Motor neuron (in vitro differentiated cells): Measurements from ENCODE around the gene AASDHPPT. TPM values are rescaled to one million over a fixed set of nuclear protein-coding genes. Genes with fewer than 3 reads are reported as not detected.
"Not testable (repeated sequence)": the region's sequence is repeated elsewhere in the genome, so short reads cannot be mapped to it uniquely, and the experiment has no call there.

Experiments
- ATAC-seq, 8 experiments: fragments of 200-7000 bp; cut with Tn5 transposase; replicated peaks in 6 of 8; 2 replicates each; pipeline ENCODE4 v1.8.0; 2021; ENCODE audit warnings: mild to moderate bottlenecking in 8 of 8, moderate library complexity in 8 of 8
- H3K27ac ChIP-seq, 2 donors: fragments of 250-450 bp; sonication (Bioruptor Pico); 2 replicates each; pipeline ENCODE4 v1.9.0; 2021; ENCODE audit warnings: antibody characterized with exemption in 2 of 2, mild to moderate bottlenecking in 2 of 2, moderate library complexity in 1 of 2
- H3K4me1 ChIP-seq, 2 donors: fragments of 250-450 bp; sonication (Bioruptor Pico); replicated peaks in 1 of 2; 2 replicates each; pipeline ENCODE4 v1.6.1; 2021; ENCODE audit warnings: antibody characterized with exemption in 2 of 2, mild to moderate bottlenecking in 2 of 2, moderate library complexity in 1 of 2
- H3K4me3 ChIP-seq, 5 donors: fragments of 250-450 bp; sonication (Bioruptor Pico); 2 replicates each; pipeline ENCODE4 v1.9.0; 2021; ENCODE audit warnings: antibody characterized with exemption in 5 of 5, mild to moderate bottlenecking in 5 of 5, moderate library complexity in 4 of 5
- WGBS, 10 experiments: fragments of 450-650 bp; shearing (Covaris generic); methylation state at CpG; one replicate each; pipeline ENCODE4 v1.0.0; 2022; 5-methylcytosine and 5-hydroxymethylcytosine counted together
- in situ Hi-C, 9 experiments: fragments of 400-800 bp; cut with MboI; loops; one replicate each; pipeline ENCODE4 v1.15.0; 2021; ENCODE audit warnings: low sequenced_read_pairs in 9 of 9, low pct_unique_long_range_greater_than_20kb in 2 of 9; ENCODE audit not compliant: unreplicated experiment in 9 of 9
- total RNA-seq, 8 experiments: library from RNA; unstranded; fragments of 300-600 nt; gene quantifications; 2 replicates each; pipeline versions ENCODE4 v1.2.3 to v1.2.4, GENCODE V29; 2022

AASDHPPT gene, protein sequence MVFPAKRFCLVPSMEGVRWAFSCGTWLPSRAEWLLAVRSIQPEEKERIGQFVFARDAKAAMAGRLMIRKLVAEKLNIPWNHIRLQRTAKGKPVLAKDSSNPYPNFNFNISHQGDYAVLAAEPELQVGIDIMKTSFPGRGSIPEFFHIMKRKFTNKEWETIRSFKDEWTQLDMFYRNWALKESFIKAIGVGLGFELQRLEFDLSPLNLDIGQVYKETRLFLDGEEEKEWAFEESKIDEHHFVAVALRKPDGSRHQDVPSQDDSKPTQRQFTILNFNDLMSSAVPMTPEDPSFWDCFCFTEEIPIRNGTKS
- 10 to 100 TPM; 61.9 to 83.7 (median 77.2) TPM for total RNA-seq

DNA sequence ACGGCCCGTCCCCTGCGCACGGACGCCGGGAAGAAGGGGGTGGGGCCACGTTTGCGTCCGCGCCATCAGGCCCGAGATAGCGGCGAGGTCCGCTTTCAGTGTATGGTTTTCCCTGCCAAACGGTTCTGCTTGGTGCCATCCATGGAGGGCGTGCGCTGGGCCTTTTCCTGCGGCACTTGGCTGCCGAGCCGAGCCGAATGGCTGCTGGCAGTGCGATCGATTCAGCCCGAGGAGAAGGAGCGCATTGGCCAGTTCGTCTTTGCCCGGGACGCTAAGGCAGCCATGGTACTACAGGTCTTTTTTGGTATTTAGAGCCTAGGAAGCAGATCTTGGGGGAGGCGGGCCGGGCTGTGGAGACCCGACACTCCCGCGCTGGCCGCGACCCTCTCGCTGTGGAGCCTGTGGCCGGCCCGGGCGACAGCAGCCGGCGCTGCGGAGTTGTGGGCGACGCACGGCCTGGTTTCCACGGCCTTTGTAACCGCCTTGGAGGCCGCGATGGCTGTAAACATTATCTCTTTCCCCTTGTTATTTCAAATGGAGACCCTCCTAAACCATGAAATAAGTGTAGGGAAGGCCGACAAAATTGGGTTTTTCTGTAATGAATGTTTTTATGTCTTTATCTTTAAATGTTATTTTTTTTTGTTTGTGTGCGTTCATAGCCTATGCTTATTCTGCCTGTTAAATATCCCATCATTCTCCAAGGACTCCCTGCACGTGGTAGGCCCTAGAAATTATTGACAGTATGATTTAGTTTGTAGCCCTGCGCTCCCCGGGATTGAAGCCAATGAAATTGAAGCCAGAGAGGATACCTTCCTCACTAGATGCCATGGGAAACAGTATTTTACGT, at the start of gene AASDHPPT:
Gene AASDHPPT (plus strand): TSS at position 54 of the 847 bp plus-strand sequence. CDS start 49 bp downstream, at position 103.
- WGBS, 10 experiments, result 0 to 6% (median 0%) methylated on average over 1 to 15 of the region's 55 CpGs
- ATAC-seq, result peak; percentile 11 to 24 (median 17)
- H3K4me1 ChIP-seq, result peaks cover 11 to 49% of the 10 kb centered on the region in 2 donors
- H3K4me3 ChIP-seq, result peak within 1 kb of the TSS; percentile 63 to 81 (median 72)
- H3K27ac ChIP-seq, result peak within 1 kb of the TSS; percentile 92 to 96
- in situ Hi-C loops, result no loop called here

DNA sequence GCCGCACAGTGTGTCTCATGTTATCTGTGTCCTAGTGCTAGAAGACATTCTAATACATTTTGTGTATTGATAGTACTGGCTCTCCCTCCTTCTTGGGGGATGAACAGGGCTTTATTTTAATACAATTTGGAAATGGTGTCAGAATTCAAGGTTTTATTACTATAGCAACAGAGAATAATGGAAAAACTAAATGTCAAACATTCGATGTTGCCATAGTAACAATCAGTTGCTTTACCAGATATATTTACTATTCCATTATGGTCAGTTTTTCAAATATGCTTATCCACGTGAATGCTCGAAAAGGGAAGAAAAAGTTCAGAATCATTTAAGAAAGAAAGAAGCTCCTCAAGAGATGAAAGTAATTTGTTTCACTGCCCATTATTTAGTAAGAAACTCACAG, 46.9 kb upstream of the AASDHPPT start:
- H3K4me3 ChIP-seq, result no peak overlapping the region
- H3K4me1 ChIP-seq, result no peaks in the 10 kb centered on the region
- no peak overlapping the region for H3K27ac ChIP-seq
- in situ Hi-C loops, result no loop called here
- no peak for ATAC-seq
- WGBS, 10 experiments, result 40 to 91% (median 64%) methylated on average over 2 to 4 of the region's 4 CpGs; no CpG with 5 or more reads in 1 of the 10 experiments

DNA sequence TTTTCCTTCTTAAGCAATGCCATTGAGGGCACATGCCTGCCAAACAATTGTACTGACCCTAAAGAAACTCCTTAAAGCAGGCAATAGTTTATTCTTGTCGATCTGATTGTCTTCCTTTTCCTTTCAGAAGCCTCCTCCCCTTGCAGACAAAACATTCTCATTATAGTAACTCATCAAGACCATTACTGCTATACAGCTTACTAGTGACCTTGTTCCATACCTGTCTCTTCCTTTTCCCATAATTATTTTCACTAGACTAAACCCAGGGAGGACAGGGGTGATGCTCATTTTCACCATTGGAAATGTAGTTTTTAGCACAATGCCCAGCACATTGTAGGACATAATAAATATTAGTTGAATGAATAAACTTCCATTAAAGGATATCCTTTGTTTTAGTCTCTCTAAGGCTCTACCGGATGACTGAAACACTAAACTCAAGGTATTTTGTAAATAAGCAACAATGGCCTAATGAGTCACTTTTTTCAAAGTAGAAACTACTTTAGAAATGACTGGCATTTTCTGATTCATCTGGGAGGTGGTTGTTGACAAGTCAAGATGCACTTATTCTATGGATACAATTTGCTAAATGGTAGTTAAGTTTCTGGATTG, 46.2 kb upstream of the AASDHPPT start:
- ATAC-seq, result peak in 2 of 8 experiments; percentile 32 to 45
- Histone ChIP-seq H3K4me3 (no peak overlapping the region), H3K4me1 (no peaks in the 10 kb centered on the region), H3K27ac (no peak overlapping the region)
- in situ Hi-C loops, result no loop called here
- 25 to 80% (median 48%) methylated on average over 1 to 2 of the region's 2 CpGs for WGBS, 10 experiments

DNA sequence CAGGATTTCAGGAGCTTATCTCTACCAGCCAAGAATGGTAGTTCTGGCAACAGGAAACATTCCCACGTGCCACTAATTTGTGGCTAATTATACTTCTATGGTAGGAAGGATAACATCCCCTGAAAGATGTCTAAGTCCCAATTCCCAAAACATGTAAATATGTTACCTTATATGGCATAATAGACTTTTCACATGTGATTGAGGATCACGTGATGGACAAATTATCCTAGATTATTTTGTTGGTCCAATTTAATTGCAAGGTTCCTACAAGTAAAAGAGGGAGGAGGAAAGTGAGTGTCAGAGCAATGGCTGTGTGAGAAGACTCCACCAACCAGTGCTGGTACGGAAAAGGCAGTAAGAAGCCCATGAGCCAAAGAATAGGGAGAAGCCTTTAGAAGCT, 45.5 kb upstream of the AASDHPPT start:
- ATAC-seq, result no peak
- 29 to 100% (median 88%) methylated on average over 2 to 3 of the region's 3 CpGs; no CpG with 5 or more reads in 2 of the 10 experiments for WGBS, 10 experiments
- H3K27ac ChIP-seq, result no peak overlapping the region
- H3K4me3 ChIP-seq, result no peak overlapping the region
- H3K4me1 ChIP-seq, result no peaks in the 10 kb centered on the region
- in situ Hi-C loops, result no loop called here

DNA sequence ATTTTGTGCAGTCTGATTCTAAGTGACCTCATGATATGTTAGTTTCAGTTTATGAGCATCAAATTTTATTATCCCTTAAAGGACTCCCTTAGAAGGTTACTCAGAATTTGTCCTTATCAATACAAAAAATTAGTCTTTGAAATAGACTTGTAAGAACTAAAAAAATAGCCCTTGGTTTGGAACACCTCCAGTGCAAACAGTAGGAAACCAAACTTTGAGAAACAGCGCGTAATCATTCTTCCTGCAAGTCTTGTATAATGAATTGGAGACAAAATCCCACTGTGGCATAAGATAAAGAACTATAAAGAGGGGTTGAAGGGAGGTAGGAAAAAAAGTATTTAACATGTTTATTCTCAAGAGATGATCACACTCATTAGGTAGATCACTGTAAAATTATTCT, 44.6 kb upstream of the AASDHPPT start:
- H3K4me3 ChIP-seq, result no peak overlapping the region
- in situ Hi-C loops, result no loop called here
- H3K27ac ChIP-seq, result no peak overlapping the region
- ATAC-seq, result no peak
- WGBS, 10 experiments, result 86 to 100% (median 94%) methylated on average over 2 of the region's 2 CpGs; no CpG with 5 or more reads in 2 of the 10 experiments
- no peaks in the 10 kb centered on the region for H3K4me1 ChIP-seq

DNA sequence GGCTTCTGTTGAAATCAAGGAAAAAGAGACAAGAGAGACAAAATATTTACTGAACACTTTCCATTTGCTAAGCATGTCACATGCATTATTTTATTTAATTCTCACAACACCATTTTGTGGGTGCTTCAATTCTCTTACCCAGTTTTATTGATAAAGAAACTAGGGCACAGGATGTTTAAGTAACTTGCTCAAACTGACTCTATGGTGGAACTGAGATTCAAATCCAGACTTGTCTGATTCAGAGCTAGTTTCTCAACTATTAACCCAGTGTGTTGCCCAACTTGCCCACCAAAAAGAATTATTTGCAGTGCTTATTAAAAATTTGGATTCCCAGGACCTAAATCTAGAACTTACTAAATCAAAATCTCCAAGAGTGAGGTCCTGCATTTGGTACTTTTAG, 33.9 kb upstream of the AASDHPPT start:
- ATAC-seq, result no peak
- no peak overlapping the region for H3K27ac ChIP-seq
- in situ Hi-C loops, result no loop called here
- no peak overlapping the region for H3K4me3 ChIP-seq
- no peaks in the 10 kb centered on the region for H3K4me1 ChIP-seq

DNA sequence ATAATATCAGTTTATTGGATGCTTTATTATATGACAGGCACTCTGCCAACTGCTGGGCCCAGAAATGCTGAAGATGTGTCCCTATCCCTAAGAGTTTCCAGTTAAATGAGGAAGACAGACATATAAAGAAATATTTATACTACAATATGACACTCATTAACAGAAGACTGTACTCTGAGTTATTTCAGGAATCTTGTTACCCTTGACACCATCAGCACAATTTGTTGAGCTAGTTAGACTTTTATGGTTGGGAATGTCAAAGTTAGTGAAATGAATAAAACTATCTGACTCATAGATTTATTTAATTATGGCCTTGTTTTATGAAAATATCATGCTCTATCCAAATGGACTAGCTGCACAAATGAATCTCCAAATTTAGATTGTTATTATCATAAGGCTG, 29.8 kb upstream of the AASDHPPT start:
- in situ Hi-C loops, result no loop called here
- H3K4me3 ChIP-seq, result no peak overlapping the region
- H3K4me1 ChIP-seq, result peaks cover 0 to 3% of the 10 kb centered on the region in 2 donors
- ATAC-seq, result no peak
- no peak overlapping the region for H3K27ac ChIP-seq

DNA sequence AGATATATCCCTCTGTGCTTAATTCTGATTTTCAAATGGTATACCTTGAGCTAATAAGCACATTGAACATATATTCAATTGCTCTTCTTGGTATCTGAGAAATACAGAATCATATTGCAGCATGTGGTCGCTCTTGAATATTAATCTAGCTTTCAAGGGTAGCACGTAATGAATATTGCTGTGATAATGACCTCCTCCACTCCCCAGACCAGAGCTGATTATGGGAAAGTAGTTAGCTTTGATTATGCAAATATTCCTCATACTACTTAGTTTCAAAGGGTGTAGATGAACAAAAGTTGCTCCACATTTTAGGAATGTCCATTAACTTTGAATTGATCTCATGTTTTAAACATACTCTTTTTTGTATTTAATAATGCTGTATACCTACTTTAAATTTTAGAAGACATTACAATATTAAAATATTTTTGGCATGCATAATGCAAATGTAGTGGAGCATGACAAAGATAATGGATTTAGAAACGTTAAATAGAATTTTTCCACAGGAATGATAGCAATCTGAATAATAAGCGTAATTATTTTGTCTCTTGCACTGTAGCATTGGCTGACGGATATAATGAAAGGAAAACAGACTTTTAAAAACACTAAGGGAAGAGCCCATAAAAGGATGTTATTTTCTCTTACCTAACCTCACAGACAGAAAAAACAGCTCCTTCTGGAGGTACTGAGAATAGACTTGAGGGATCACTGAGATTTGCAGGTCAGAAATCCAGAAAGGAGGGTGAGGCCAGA, 27.6 kb upstream of the AASDHPPT start:
- Histone ChIP-seq H3K4me1 (peaks cover 0 to 3% of the 10 kb centered on the region in 2 donors), H3K4me3 (no peak overlapping the region), H3K27ac (no peak overlapping the region)
- ATAC-seq, result peak in 3 of 8 experiments; percentile 72 to 86 (median 76)
- in situ Hi-C loops, result no loop called here
- WGBS, 10 experiments, result 0 to 96% (median 80%) methylated on average over 3 to 5 of the region's 5 CpGs

DNA sequence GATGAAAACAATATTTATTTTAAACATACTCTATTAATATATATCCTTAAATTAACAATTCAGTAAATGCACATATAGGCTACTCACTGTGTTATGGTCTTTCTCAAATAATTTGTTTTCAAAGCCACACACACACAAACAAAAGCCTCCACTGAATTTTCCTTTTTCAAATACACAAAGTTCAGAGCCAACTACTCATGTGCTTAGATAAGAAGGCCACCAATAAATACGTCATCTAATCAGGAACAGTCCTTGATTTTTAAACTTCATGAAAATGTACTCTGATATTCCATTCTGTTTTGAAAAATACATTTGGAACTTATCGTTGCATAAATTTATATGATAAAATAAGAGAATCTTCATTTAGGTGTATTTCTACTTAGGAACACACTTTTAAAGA, 26.4 kb upstream of the AASDHPPT start:
- 0 to 100% (median 89%) methylated on average over 1 to 2 of the region's 2 CpGs for WGBS, 10 experiments
- in situ Hi-C loops, result no loop called here
- Histone ChIP-seq H3K27ac (no peak overlapping the region), H3K4me1 (peaks cover 0 to 3% of the 10 kb centered on the region in 2 donors), H3K4me3 (no peak overlapping the region)
- ATAC-seq, result no peak

DNA sequence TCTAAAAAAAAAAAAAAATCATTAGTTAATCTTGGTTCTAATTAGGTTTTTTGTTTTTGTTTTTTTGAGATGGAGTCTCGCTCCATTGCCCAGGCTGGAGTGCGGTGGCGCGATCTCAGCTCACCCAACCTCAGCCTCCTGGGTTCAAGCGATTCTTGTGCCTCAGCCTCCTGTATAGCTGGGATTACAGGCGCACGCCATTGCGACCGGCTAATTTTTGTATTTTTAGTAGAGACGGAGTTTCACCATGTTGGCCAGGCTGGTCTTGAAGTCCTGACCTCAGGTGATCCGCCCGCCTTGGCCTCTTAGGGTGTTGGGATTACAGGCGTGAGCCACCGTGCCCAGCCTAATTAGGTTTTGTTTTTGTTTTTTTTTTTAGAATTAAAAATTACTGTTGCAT, 19.1 kb upstream of the AASDHPPT start:
- H3K27ac ChIP-seq, in situ Hi-C loops, H3K4me3 ChIP-seq, H3K4me1 ChIP-seq, ATAC-seq: not testable (repeated sequence)
- 90 to 100% (median 97%) methylated on average over 1 to 12 of the region's 14 CpGs; no CpG with 5 or more reads in 2 of the 10 experiments for WGBS, 10 experiments

DNA sequence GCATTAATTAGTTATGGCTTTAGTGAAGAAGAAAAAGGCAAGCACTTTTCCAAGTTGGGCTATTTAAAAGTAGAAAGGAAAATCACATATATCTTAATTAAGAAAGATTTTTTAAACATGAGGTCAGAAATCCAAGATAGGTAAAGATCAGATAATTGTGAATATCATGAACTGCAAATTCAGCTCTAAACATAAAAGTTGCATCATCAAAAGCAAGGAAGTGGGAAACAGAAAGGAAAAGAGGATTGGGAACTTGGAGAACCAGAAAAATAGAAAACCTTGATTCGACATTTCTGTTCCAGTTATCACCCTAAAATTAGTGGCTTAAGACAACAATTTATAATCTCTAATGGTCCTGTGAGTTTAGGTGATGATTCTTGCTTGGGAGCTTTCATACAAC, 17.8 kb upstream of the AASDHPPT start:
- Histone ChIP-seq H3K4me3 (no peak overlapping the region), H3K27ac (no peak overlapping the region), H3K4me1 (no peaks in the 10 kb centered on the region)
- ATAC-seq, result no peak
- 67 to 100% (median 100%) methylated on average over 1 of the region's 1 CpG; no CpG with 5 or more reads in 1 of the 10 experiments for WGBS, 10 experiments
- in situ Hi-C loops, result no loop called here

DNA sequence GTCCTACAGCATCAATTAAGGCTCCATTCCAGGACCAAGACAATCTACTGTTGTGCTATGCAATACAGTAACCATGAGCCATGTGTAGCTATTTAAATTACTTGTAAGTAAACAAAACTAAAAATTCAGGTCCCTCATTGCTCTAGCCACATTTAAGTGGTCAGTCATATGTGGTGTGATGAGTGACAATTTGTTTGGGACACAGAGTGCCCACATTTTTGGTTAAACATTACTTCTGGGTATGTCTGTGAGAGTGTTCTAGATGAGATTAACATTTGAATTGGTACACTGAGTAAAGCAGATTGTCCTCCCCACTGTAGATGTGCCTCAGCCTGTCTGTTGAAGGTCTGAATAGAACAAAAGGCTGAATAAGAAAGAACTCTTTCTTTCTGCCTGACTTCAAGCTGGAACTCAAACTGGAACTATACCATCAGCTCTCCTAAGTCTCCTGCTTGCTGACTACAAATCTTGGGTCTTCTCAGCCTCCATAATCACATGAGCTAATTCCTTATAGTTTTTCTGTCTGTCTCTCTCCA, 16.1 kb upstream of the AASDHPPT start:
- ATAC-seq, result peak in 3 of 8 experiments; percentile 57 to 63 (median 58)
- Histone ChIP-seq H3K27ac (no peak overlapping the region), H3K4me1 (no peaks in the 10 kb centered on the region), H3K4me3 (no peak overlapping the region)
- in situ Hi-C loops, result no loop called here
